GM12873 (cell line): ENCODE results near the gene ELFN2.

Source experiments
- CTCF ChIP-seq: IDR thresholded peaks from 2 replicates; pipeline ENCODE4 v1.5.1; 2012; ENCODE audit warnings: low read depth, mild to moderate bottlenecking, moderate library complexity, low read length, control low read depth; ENCODE audit not compliant: insufficient read depth; ENCODE audit errors: missing control alignments

The ELFN2 gene

GRCh38 chr22:37442135-37442534 lies 14.9 kb upstream of the ELFN2 start:
- no peak for TF ChIP-seq CTCF

GRCh38 chr22:37440875-37441274 lies 13.6 kb upstream of the ELFN2 start:
- TF ChIP-seq CTCF, result no peak

GRCh38 chr22:37439347-37439746 lies 12.1 kb upstream of the ELFN2 start:
- TF ChIP-seq CTCF, result no peak

- no peak for TF ChIP-seq CTCF
These were observed 8.8 kb upstream of the ELFN2 start for GRCh38 chr22:37435970-37436603.

- TF ChIP-seq CTCF, result no peak
These were observed 6.5 kb upstream of the ELFN2 start for GRCh38 chr22:37433786-37434185.

- TF ChIP-seq CTCF, result no peak
These were observed 5.4 kb upstream of the ELFN2 start for GRCh38 chr22:37432708-37433054.

GRCh38 chr22:37431801-37432707 lies 4.8 kb upstream of the ELFN2 start:
- TF ChIP-seq CTCF, result no peak
